GM12865 (cell line): ENCODE data around the gene SYNE1.

Source experiments
- DNase-seq: peaks from one replicate; pipeline ENCODE4 v3.0.0; 2010; ENCODE audit warnings: low read depth
- H3K4me3 ChIP-seq: 2 replicates; pipeline ENCODE4 v1.5.1; 2011; ENCODE audit warnings: mild to moderate bottlenecking, low read depth, low read length, control low read depth
- CTCF ChIP-seq: IDR thresholded peaks from 2 replicates; pipeline ENCODE4 v1.5.1; 2011; ENCODE audit warnings: low read length, control low read depth, low read depth, inconsistent platforms; ENCODE audit not compliant: insufficient read depth; ENCODE audit errors: missing control alignments

SYNE1 gene

GRCh38 chr6:152136449-152136825 lies 500.7 kb downstream of the SYNE1 start:
- DNase-seq, result no peak
- TF ChIP-seq CTCF, result no peak
- no peak overlapping the region for H3K4me3 ChIP-seq

GRCh38 chr6:152135755-152136448 lies 501.3 kb downstream of the SYNE1 start:
- DNase-seq, result no peak
- no peak overlapping the region for H3K4me3 ChIP-seq
- TF ChIP-seq CTCF, result no peak

- no peak overlapping the region for H3K4me3 ChIP-seq
- TF ChIP-seq CTCF, result no peak
- no peak for DNase-seq
These were observed 506.7 kb downstream of the SYNE1 start for GRCh38 chr6:152130441-152130840.

GRCh38 chr6:152129691-152130151 lies 507.4 kb downstream of the SYNE1 start:
- H3K4me3 ChIP-seq, result no peak overlapping the region
- no peak for TF ChIP-seq CTCF
- DNase-seq, result no peak

GRCh38 chr6:152127432-152128165 lies 509.6 kb downstream of the SYNE1 start:
- H3K4me3 ChIP-seq, result no peak overlapping the region
- no peak for TF ChIP-seq CTCF
- no peak for DNase-seq

GRCh38 chr6:152124429-152125074 lies 512.6 kb downstream of the SYNE1 start:
- TF ChIP-seq CTCF, result peak; percentile 55
- no peak overlapping the region for H3K4me3 ChIP-seq
- peak; percentile 56 for DNase-seq
